WTC11 (cell line): ENCODE results near the gene CORO1C. TPM values are rescaled to one million over a fixed set of nuclear protein-coding genes. Genes with fewer than 3 reads are reported as not detected.

ENCODE experiments used
- ATAC-seq: fragments of 200-7000 bp; cut with Tn5 transposase; 2 replicates; pipeline ENCODE4 v1.10.0; 2021; ENCODE audit warnings: mild to moderate bottlenecking, moderate library complexity
- CTCF ChIA-PET: fragments of 300-600 bp; sonication (Branson Sonifier 250); formaldehyde crosslinking; loops from one replicate; lab custom pipeline; 2021; ENCODE audit warnings: antibody characterized with exemption; lab: Charles Lee
- POLR2A ChIA-PET: fragments of 350-600 bp; sonication (Branson Sonifier 250); formaldehyde crosslinking; loops from one replicate; lab custom pipeline; 2021; ENCODE audit warnings: antibody characterized with exemption; lab: Charles Lee
- DNase-seq: peaks from one replicate; pipeline ENCODE4 v3.0.0; 2021; ENCODE audit warnings: low spot score
- H3K27ac Mint-ChIP-seq: 2 replicates; pipeline ENCODE4 v1.8.0; 2021; ENCODE audit warnings: mixed read lengths
- H3K27me3 Mint-ChIP-seq: 2 replicates; pipeline ENCODE4 v1.8.0; 2021; ENCODE audit warnings: low read depth, mild to moderate bottlenecking, moderate library complexity, mixed read lengths
- H3K36me3 Mint-ChIP-seq: 2 replicates; pipeline ENCODE4 v1.8.0; 2021; ENCODE audit warnings: mixed read lengths
- H3K4me1 Mint-ChIP-seq: 2 replicates; pipeline ENCODE4 v1.8.0; 2022; ENCODE audit warnings: mixed read lengths
- H3K4me3 Mint-ChIP-seq: 2 replicates; pipeline ENCODE4 v1.8.0; 2021; ENCODE audit warnings: mild to moderate bottlenecking, moderate library complexity, mixed read lengths
- H3K9me3 Mint-ChIP-seq: 2 replicates; pipeline ENCODE4 v1.8.0; 2021; ENCODE audit warnings: mixed read lengths
- ARID4B ChIP-seq: sonication (generic); formaldehyde crosslinking; IDR thresholded peaks from 2 replicates; pipeline ENCODE4 v1.8.0; 2023; ENCODE audit warnings: missing genetic modification reagents, mild to moderate bottlenecking, borderline replicate concordance
- ATF1 ChIP-seq: sonication (generic); formaldehyde crosslinking; IDR thresholded peaks from 2 replicates; pipeline ENCODE4 v1.8.1; 2023; ENCODE audit warnings: mild to moderate bottlenecking, moderate library complexity, missing genetic modification reagents
- CBFB ChIP-seq: sonication (generic); formaldehyde crosslinking; IDR thresholded peaks from 2 replicates; pipeline ENCODE4 v1.8.1; 2022; ENCODE audit warnings: mild to moderate bottlenecking, low read depth, missing genetic modification reagents
- ELF4 ChIP-seq: sonication (generic); formaldehyde crosslinking; IDR thresholded peaks from 2 replicates; pipeline ENCODE4 v1.8.1; 2022; ENCODE audit warnings: low read depth, mild to moderate bottlenecking, moderate library complexity, missing genetic modification reagents
- ETV6 ChIP-seq: sonication (generic); formaldehyde crosslinking; IDR thresholded peaks from 2 replicates; pipeline ENCODE4 v1.8.1; 2022; ENCODE audit warnings: mild to moderate bottlenecking, missing genetic modification reagents
- GTF2I ChIP-seq: fragments of 250-450 bp; sonication (Bioruptor Pico); conservative IDR thresholded peaks from 2 replicates; pipeline ENCODE4 v1.4.0; 2021; ENCODE audit warnings: mild to moderate bottlenecking
- JAZF1 ChIP-seq: fragments of 250-450 bp; sonication (Bioruptor Pico); IDR thresholded peaks from 2 replicates; pipeline ENCODE4 v1.9.0; 2021; ENCODE audit warnings: moderate library complexity, mild to moderate bottlenecking, inconsistent platforms
- NR1H2 ChIP-seq: sonication (generic); formaldehyde crosslinking; IDR thresholded peaks from 2 replicates; pipeline ENCODE4 v1.9.0; 2021; ENCODE audit warnings: mild to moderate bottlenecking, moderate library complexity, missing genetic modification reagents
- NR3C1 ChIP-seq: sonication (generic); formaldehyde crosslinking; conservative IDR thresholded peaks from 2 replicates; pipeline ENCODE4 v1.8.1; 2023; ENCODE audit warnings: low read depth, mild to moderate bottlenecking, missing genetic modification reagents
- OVOL2 ChIP-seq: fragments of 250-450 bp; sonication (Bioruptor Pico); IDR thresholded peaks from 2 replicates; pipeline ENCODE4 v1.9.0; 2021; ENCODE audit warnings: mild to moderate bottlenecking, borderline replicate concordance
- TEAD4 ChIP-seq: sonication (generic); formaldehyde crosslinking; IDR thresholded peaks from 2 replicates; pipeline ENCODE4 v1.8.0; 2022; ENCODE audit warnings: mild to moderate bottlenecking, missing genetic modification reagents
- USF1 ChIP-seq: sonication (generic); formaldehyde crosslinking; IDR thresholded peaks from 2 replicates; pipeline ENCODE4 v1.8.0; 2022; ENCODE audit warnings: mild to moderate bottlenecking, missing genetic modification reagents
- ZNF232 ChIP-seq: sonication (generic); formaldehyde crosslinking; IDR thresholded peaks from 2 replicates; pipeline ENCODE4 v1.8.0; 2022; ENCODE audit warnings: mild to moderate bottlenecking, missing genetic modification reagents
- ZNF281 ChIP-seq: sonication (generic); formaldehyde crosslinking; IDR thresholded peaks from 2 replicates; pipeline ENCODE4 v1.8.0; 2023; ENCODE audit warnings: mild to moderate bottlenecking, missing genetic modification reagents
- ZNF317 ChIP-seq: sonication (generic); formaldehyde crosslinking; IDR thresholded peaks from 2 replicates; pipeline ENCODE4 v1.8.1; 2023; ENCODE audit warnings: low read depth, mild to moderate bottlenecking, moderate library complexity, missing genetic modification reagents, borderline replicate concordance
- ZNF416 ChIP-seq: fragments of 250-450 bp; sonication (Bioruptor Pico); IDR thresholded peaks from 2 replicates; pipeline ENCODE4 v1.9.0; 2021; ENCODE audit warnings: mild to moderate bottlenecking, inconsistent platforms
- total RNA-seq: library from RNA; stranded (reverse); gene quantifications from 3 replicates; pipeline ENCODE4 v1.2.3, GENCODE V29; 2021
- TF ChIP-seq, protein P1 (sequence below): fragments of 250-450 bp; sonication (Bioruptor Pico); conservative IDR thresholded peaks from 2 replicates; pipeline ENCODE4 v1.9.0; 2021; ENCODE audit warnings: mild to moderate bottlenecking
- TF ChIP-seq, protein P2 (sequence below): sonication (generic); formaldehyde crosslinking; IDR thresholded peaks from 2 replicates; pipeline ENCODE4 v1.8.0; 2022; ENCODE audit warnings: missing genetic modification reagents
- TF ChIP-seq, protein P3 (sequence below): sonication (generic); formaldehyde crosslinking; IDR thresholded peaks from 2 replicates; pipeline ENCODE4 v1.8.1; 2022; ENCODE audit warnings: low read depth, missing genetic modification reagents, borderline replicate concordance
- TF ChIP-seq, protein P4 (sequence below): sonication (generic); formaldehyde crosslinking; IDR thresholded peaks from 2 replicates; pipeline ENCODE4 v1.8.1; 2022; ENCODE audit warnings: low read depth, mild to moderate bottlenecking, moderate library complexity, missing genetic modification reagents, borderline replicate concordance

Gene CORO1C
- total RNA-seq, 1 experiment from 2014 or later = 113 TPM

GRCh38 chr12:108693751-108694150 is 37.6 kb downstream of the CORO1C start:
- POLR2A ChIA-PET = interaction anchor here (0.6 kb wide), 1 partner anchor 19 kb away, joined by 3 read pairs; no protein-coding TSS in a partner anchor
- Mint-ChIP-seq H3K4me3 (no peak overlapping the region), H3K4me1 (peaks cover 54% of the 10 kb centered on the region), H3K27ac (peak overlapping the region; percentile 90), H3K9me3 (peaks cover 5% of the 10 kb centered on the region; the same call in 1 of the 2 replicates), H3K27me3 (no peaks in the 10 kb centered on the region), H3K36me3 (peaks cover 19% of the 10 kb centered on the region)
- DNase-seq (no peak), ATAC-seq (no peak)
- no peak for TF ChIP-seq NR1H2 (CRISPR knock-in tag)
- no peak for TF ChIP-seq ETV6
- TF ChIP-seq ARID4B (CRISPR knock-in tag) = no peak
- no peak for TF ChIP-seq ATF1 (CRISPR knock-in tag)
- TF ChIP-seq, protein P1, sequence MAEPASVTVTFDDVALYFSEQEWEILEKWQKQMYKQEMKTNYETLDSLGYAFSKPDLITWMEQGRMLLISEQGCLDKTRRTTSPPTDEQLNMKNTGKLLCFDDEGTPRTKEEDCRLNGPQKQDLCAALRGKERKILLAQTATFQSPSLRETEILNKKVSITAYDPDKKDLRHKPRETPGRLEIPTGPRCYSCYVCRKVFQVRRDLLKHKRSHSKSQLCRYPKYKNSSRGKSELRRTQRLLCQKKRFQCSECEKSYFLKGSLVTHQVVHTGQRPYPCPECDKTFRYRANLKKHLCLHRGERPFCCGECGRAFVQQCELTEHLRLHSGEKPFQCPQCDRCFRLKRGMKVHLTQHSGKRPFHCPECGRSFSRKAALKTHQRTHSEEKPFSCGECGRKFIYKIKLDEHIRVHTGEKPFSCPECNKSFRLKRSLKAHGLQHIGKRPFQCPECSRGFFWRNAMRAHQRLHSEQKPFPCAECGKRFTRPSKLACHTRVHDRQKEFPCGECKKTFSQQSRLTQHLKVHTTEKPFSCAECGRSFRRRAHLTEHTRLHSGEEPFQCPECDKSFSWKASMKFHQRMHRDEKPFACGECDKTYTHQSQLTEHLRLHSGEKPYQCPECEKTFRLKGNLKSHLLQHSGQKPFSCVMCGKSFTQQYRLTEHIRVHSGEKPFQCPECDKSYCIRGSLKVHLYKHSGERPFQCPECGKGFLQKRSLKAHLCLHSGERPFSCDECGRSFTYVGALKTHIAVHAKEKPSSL (CRISPR knock-in tag) = no peak
- no peak for TF ChIP-seq TEAD4
- no peak for TF ChIP-seq ZNF416 (CRISPR knock-in tag)
- TF ChIP-seq JAZF1 (CRISPR knock-in tag) = no peak
- no peak for TF ChIP-seq CBFB (CRISPR knock-in tag)
- TF ChIP-seq NR3C1 (CRISPR knock-in tag) = no peak
- TF ChIP-seq ZNF232 (CRISPR knock-in tag) = no peak
- no peak for TF ChIP-seq ELF4 (CRISPR knock-in tag)
- TF ChIP-seq, protein P2, sequence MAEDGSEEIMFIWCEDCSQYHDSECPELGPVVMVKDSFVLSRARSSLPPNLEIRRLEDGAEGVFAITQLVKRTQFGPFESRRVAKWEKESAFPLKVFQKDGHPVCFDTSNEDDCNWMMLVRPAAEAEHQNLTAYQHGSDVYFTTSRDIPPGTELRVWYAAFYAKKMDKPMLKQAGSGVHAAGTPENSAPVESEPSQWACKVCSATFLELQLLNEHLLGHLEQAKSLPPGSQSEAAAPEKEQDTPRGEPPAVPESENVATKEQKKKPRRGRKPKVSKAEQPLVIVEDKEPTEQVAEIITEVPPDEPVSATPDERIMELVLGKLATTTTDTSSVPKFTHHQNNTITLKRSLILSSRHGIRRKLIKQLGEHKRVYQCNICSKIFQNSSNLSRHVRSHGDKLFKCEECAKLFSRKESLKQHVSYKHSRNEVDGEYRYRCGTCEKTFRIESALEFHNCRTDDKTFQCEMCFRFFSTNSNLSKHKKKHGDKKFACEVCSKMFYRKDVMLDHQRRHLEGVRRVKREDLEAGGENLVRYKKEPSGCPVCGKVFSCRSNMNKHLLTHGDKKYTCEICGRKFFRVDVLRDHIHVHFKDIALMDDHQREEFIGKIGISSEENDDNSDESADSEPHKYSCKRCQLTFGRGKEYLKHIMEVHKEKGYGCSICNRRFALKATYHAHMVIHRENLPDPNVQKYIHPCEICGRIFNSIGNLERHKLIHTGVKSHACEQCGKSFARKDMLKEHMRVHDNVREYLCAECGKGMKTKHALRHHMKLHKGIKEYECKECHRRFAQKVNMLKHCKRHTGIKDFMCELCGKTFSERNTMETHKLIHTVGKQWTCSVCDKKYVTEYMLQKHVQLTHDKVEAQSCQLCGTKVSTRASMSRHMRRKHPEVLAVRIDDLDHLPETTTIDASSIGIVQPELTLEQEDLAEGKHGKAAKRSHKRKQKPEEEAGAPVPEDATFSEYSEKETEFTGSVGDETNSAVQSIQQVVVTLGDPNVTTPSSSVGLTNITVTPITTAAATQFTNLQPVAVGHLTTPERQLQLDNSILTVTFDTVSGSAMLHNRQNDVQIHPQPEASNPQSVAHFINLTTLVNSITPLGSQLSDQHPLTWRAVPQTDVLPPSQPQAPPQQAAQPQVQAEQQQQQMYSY = no peak
- no peak for TF ChIP-seq OVOL2
- TF ChIP-seq ZNF317 (CRISPR knock-in tag) = no peak
- TF ChIP-seq ZNF281 (CRISPR knock-in tag) = no peak
- TF ChIP-seq, protein P3, sequence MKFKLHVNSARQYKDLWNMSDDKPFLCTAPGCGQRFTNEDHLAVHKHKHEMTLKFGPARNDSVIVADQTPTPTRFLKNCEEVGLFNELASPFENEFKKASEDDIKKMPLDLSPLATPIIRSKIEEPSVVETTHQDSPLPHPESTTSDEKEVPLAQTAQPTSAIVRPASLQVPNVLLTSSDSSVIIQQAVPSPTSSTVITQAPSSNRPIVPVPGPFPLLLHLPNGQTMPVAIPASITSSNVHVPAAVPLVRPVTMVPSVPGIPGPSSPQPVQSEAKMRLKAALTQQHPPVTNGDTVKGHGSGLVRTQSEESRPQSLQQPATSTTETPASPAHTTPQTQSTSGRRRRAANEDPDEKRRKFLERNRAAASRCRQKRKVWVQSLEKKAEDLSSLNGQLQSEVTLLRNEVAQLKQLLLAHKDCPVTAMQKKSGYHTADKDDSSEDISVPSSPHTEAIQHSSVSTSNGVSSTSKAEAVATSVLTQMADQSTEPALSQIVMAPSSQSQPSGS (CRISPR knock-in tag) = no peak
- TF ChIP-seq GTF2I (CRISPR knock-in tag) = no peak
- TF ChIP-seq USF1 = no peak
- TF ChIP-seq, protein P4, sequence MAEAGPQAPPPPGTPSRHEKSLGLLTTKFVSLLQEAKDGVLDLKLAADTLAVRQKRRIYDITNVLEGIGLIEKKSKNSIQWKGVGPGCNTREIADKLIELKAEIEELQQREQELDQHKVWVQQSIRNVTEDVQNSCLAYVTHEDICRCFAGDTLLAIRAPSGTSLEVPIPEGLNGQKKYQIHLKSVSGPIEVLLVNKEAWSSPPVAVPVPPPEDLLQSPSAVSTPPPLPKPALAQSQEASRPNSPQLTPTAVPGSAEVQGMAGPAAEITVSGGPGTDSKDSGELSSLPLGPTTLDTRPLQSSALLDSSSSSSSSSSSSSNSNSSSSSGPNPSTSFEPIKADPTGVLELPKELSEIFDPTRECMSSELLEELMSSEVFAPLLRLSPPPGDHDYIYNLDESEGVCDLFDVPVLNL = no peak
- CTCF ChIA-PET = interaction anchor here (0.7 kb wide), 1 partner anchor 24 kb away, joined by 3 read pairs; no protein-coding TSS in a partner anchor
